Fibroblast of the aortic adventitia (primary cell): Measurements from ENCODE around the gene DCTPP1. TPM values are rescaled to one million over a fixed set of nuclear protein-coding genes. Genes with fewer than 3 reads are reported as not detected.

Source experiments
- DNase-seq: peaks from one replicate; pipeline ENCODE4 v3.0.0-alpha.2; 2010; ENCODE audit warnings: low read depth
- H3K4me3 ChIP-seq: 2 replicates; pipeline ENCODE4 v1.5.1; 2011; ENCODE audit warnings: low read depth, mild to moderate bottlenecking, control low read depth, low read length, moderate library complexity
- CTCF ChIP-seq: IDR thresholded peaks from 2 replicates; pipeline ENCODE4 v1.5.1; 2011; ENCODE audit warnings: mild to moderate bottlenecking, low read length, control low read depth, inconsistent platforms; ENCODE audit not compliant: insufficient read depth
- total RNA-seq: library from RNA; depleted of rRNA; stranded (reverse); fragments of >200 nt; gene quantifications from 2 replicates; pipeline ENCODE4 v1.2.3, GENCODE V29; 2012; ENCODE audit warnings: low replicate concordance

The DCTPP1 gene
- total RNA-seq, 1 donor: 28.0 TPM

- peak; percentile 98 for TF ChIP-seq CTCF
- DNase-seq: peak; percentile 87
- peak overlapping the region; percentile 9 for H3K4me3 ChIP-seq
Measured at GRCh38 chr16:30409125-30410060, 20.4 kb downstream of the DCTPP1 start.

- no peak for TF ChIP-seq CTCF
- H3K4me3 ChIP-seq: peak overlapping the region; percentile 77
- DNase-seq: no peak
Measured at GRCh38 chr16:30407804-30408534, 21.9 kb downstream of the DCTPP1 start.

- peak; percentile 85 for DNase-seq
- no peak for TF ChIP-seq CTCF
- peak within 1 kb of the TSS; percentile 77 for H3K4me3 ChIP-seq
Measured at GRCh38 chr16:30407102-30407803, 22.6 kb downstream of the DCTPP1 start, which contains the start of gene ZNF771. Gene ZNF771, plus strand, starts transcription at chr16:30407606. Its CDS starts 448 bp downstream, at chr16:30408054.

- no peak for TF ChIP-seq CTCF
- H3K4me3 ChIP-seq: peak overlapping the region; percentile 77
- DNase-seq: no peak
Measured at GRCh38 chr16:30406795-30407101, 23.1 kb downstream of the DCTPP1 start.

GRCh38 chr16:30401768-30402425 lies 27.9 kb downstream of the DCTPP1 start:
- DNase-seq: no peak
- H3K4me3 ChIP-seq: no peak overlapping the region
- TF ChIP-seq CTCF: no peak
